GM19351 (cell line): ENCODE measurements around the gene MUS81.

ENCODE experiments used
- ATAC-seq: cut with Tn5 transposase; IDR thresholded peaks from one replicate; pipeline ENCODE4 v1.9.1; 2021; ENCODE audit warnings: mild to moderate bottlenecking, moderate library complexity; ENCODE audit not compliant: unreplicated experiment

MUS81 gene

GRCh38 chr11:65859812-65860277 lies 388 bp upstream of the MUS81 start:
- no peak for ATAC-seq

DNA sequence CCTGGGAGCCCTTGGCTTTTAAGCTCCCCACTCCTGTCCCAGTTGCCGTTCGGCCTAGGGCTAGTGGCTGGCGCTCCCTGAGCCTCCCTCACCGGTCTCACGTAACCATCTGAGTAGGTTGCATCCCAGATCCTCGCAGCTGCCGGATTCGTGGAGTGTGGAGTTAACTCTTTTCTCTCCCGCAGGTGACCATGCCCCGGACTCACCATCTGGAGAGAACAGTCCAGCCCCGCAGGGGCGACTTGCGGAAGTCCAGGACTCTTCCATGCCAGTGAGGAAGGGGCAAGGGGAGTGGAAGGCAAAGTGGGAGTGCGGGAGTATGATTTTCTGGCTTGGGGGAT lies 902 bp downstream of the MUS81 start:
- no peak for ATAC-seq

GRCh38 chr11:65861533-65862183 lies 1.4 kb downstream of the MUS81 start:
- ATAC-seq = no peak

DNA sequence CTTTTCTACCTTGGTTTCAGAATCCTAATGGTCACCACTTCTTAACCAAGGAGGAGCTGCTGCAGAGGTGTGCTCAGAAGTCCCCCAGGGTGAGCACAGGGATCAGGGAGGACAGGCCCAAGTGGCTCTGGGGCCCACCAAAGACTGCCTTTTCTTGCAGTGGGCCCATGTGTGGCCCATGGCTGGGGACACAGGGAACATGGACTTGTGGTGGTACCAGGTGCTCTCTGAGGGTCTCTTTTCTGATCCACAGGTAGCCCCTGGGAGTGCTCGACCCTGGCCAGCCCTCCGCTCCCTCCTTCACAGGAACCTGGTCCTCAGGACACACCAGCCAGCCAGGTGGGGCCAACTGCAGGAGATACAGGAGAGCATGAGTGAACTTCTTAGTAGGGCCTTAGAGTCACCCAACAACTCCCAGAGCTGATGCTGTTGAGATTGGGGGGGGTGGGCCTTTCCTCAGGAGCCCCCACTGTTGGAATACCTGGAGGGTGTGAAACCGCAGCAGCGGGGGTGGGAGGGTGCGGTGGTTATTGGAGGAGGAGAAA lies 2.0 kb downstream of the MUS81 start:
- ATAC-seq = no peak

DNA sequence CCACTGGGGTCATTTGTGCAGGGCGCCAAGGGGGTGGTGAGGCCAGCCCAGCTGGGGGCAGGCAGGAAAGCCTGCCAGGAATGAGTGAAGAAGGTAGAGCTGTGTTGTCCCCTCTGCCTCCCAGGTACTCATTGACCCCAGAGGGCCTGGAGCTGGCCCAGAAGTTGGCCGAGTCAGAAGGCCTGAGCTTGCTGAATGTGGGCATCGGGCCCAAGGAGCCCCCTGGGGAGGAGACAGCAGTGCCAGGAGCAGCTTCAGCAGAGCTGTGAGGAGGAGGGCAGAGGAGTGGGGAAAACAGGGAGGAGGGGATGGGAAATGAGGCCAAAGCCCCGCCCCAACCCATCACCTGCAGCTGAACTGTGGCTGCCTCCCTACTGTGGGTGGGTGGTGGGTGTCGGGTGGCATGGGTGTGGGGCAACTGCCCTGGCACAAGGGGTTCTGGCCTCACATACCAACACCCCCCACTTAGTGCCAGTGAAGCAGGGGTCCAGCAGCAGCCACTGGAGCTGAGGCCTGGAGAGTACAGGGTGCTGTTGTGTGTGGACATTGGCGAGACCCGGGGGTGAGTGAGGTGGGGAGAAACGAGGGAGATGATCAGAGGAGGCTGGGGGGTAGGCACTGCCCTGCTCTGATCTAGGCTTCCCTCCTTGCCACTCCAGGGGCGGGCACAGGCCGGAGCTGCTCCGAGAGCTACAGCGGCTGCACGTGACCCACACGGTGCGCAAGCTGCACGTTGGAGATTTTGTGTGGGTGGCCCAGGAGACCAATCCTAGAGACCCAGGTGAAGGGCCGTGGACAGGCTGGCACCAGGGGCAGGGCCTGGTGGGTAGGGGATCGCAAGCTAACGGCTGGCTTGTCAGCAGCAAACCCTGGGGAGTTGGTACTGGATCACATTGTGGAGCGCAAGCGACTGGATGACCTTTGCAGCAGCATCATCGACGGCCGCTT lies 3.0 kb downstream of the MUS81 start:
- no peak for ATAC-seq

DNA sequence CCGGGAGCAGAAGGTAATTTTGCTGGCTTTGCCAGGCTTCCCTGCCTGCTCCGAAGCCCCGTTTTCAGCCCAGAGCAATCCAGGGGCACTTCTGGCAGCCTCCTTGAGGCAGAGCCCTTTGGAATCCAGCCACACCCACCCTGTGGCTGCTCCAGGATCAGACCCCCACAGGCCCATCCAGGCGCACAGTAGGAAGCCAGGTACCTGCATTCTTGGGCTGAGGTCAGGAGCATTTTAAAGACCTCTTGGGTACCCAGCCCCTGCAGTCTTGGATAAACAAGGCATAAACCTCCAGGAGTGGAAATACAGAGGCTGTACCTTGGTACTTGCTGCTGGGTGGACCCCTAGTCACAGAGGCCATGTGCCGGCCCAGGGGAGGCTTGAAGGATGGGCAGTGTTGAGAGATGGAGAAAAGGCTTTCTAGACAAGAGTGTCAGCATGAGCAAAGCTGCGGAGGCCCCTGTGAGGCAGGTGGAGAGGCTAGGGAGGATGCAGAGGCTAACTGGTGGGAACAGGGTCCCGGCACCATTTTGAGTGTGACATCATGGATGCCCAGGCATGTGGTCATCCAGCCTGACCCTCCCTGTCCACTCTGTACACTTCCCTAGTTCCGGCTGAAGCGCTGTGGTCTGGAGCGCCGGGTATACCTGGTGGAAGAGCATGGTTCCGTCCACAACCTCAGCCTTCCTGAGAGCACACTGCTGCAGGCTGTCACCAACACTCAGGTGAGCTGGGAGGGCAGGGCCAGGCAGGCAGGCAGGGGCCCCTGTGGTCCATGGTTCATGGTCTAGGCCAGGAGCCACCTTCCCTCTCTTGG lies 3.9 kb downstream of the MUS81 start:
- ATAC-seq = no peak

- no peak for ATAC-seq
These were observed 4.7 kb downstream of the MUS81 start for GRCh38 chr11:65864706-65865471.

GRCh38 chr11:65865550-65866172 lies 5.4 kb downstream of the MUS81 start:
- ATAC-seq = no peak

DNA sequence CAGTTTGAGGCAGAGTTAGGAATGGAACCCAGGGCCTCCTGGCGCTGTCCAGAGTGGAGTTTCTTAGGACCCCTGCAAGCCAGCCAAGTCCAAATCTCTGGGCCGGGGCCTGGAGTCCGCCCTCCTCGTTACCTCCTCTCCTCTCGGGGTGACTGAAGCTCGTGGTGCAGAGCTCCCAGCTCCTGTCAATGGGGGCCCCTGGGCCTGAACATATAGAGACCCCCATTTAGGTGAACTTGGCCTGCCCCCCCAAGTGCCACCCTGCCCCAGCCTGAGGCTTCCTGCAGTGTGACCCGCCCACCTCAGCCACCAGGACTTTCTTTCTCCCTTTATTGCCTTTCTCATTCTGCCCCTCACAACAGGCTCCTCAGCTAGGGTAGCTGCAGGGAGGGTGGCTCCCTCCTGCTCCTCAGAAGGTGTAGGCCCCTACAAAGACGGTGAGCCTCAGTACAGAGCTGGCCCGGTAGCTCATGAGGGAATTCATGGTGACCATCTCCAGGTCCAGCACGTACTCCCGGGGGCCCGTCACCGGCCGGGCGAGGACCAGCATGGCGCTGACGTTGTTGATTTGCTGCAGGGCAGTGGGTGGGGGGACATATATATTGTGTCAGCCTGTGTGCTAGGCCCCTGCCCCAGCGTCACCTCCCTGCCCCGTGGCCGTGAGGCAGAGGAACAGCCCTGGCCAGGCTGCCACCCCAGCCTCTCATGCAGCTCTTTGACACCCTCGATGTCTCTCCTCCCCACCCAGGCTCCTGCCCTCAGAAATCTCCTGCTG lies 6.5 kb downstream of the MUS81 start:
- no peak for ATAC-seq

DNA sequence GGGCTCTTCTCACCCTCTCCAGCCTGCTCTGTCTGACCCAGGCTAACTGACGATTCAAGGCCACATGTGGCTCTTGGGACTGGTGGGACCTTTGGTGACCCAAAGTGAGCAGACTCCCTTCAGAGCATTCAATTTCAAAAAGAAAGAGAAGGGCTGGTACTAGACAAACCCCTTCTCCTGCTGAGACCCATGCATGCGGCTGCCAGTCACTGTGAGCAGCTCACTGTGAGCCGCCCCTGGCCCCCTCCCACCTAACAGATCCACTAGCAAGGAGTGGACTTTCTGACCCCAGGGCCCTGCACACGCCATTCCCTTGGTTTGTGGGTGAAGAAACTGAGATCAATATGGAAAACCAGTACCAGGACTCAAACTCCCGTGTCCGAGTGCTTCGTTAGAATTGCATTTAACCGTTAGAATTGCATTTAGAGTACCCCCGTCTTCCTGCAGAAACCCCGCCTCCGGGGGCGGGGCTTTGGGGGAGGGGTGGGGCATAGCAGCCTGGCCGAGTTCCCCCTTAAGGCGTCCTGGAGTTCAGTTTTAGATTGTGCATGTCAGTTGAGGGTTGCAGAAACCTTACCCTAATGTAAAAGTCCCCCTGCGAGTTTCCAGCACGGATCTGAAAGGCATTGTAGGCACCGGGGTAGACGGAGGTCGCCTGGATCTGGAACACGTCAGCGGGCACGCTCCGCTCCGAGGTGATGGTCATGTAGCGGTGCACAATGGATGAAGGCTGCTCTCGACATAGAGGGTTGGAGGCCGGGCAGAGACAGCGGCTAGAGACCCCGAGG lies 7.2 kb downstream of the MUS81 start:
- no peak for ATAC-seq

DNA sequence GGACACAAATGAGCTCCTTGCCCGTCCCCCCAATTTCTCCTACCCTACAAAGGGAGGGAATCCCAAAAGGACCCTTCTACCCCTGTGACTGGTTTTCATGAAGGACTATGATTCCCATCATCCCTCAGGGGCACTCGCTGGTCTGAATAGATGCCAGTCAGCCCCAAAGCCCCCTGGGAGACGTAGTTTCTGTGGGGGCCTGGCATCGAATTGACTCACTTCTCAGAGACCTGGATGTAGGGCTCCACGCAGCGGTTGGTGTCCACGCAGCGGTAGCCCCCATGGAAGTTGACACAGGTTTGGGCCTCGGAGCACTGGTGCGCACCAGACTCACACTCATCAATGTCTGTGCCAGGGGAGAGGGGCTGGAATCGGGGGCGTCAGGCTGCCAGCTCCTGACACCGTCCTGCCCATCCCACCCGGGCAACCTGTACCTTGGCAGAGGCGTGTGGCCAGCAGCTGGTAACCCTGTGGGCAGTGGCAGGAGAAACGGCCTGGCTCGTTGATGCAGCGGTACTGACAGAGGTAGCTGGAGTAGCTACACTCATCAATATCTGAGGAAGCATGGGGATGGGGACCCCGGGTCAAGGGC lies 7.9 kb downstream of the MUS81 start:
- no peak for ATAC-seq

DNA sequence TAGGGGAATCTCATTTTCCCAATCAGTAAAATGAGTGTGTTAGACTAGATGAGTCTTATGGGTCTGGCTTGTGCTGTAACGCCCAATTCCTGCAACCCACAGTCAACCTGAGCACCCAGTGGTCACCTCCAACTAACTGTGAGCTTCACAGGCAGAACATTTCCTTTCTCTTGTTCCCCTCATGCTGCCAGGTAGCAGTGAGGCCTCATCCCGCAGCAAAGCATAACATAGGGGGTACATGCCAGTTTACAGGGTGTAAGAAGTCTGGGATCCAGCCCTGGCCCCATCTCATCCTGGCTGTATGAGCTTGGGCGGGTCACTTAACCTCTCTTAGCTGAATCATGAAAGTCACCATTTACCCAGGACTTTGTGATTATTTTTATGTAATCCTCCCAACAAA lies 8.7 kb downstream of the MUS81 start:
- ATAC-seq = no peak

DNA sequence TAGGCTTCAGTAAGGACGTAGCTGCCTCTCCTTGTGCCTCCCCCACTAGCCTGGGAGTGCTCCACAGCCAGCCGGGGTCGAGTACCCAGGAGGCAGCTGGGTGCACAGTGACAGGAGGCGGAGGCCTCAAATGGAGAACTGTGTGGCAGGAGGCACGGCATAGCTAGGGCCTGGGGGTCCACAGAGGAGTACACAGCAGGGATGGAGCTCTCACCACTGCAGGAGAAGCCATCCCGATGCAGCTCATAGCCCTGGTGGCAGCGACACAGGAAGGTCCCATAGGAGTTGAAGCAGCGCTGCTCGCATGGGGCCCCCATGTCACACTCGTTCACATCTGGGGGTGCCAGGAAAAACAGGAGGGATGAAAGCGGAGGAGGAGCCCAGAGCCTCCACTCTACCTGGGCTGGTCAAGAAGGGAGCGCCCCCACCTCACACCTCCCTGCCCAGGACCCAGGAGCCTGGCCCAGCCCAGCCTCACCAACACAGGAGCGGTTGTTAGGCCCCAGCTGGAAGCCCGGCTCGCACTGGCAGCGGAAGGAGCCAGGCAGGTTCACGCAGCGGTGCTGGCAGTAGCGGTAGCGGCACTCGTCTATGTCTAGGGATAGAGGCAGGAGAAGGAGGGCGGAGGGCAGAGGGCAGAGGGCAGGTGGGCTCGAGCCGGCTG lies 9.5 kb downstream of the MUS81 start:
- ATAC-seq = no peak

DNA sequence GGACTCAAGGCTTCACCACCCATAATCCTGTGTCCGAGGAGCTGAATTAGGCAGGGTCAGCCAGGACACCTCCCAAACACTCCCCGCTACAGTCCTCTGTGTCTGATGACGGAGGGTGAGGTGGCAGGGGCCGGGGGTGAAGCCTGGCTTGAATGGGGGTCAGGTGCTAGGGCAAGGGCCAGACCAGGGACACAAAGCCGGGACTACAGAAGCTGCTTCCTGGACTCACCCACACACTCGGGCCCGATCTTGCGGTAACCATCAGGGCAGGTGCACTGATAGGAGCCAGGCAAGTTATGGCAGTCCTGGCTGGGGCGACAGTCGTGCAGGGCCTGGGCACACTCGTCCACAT lies 10.1 kb downstream of the MUS81 start:
- no peak for ATAC-seq

GRCh38 chr11:65870706-65871681 lies 10.8 kb downstream of the MUS81 start:
- ATAC-seq = no peak

- no peak for ATAC-seq
These were observed 11.7 kb downstream of the MUS81 start for GRCh38 chr11:65871811-65872548.
